HG03571 (cell line): Measurements from ENCODE around the gene GATB.

ENCODE experiments used
- ATAC-seq: cut with Tn5 transposase; IDR thresholded peaks from one replicate; pipeline ENCODE4 v1.9.1; 2021; ENCODE audit not compliant: unreplicated experiment

The GATB gene

GRCh38 chr4:151675411-151675971, 85.3 kb downstream of the GATB start:
- ATAC-seq = no peak

- ATAC-seq = no peak
Observed at GRCh38 chr4:151674804-151675391, 85.9 kb downstream of the GATB start.

GRCh38 chr4:151673908-151674520, 86.8 kb downstream of the GATB start:
- no peak for ATAC-seq

- no peak for ATAC-seq
Observed at GRCh38 chr4:151672996-151673395, 87.8 kb downstream of the GATB start.

- ATAC-seq = no peak
Observed at GRCh38 chr4:151671541-151672059, 89.2 kb downstream of the GATB start.

- ATAC-seq = no peak
Observed at GRCh38 chr4:151670843-151671242, 90.0 kb downstream of the GATB start.

GRCh38 chr4:151669990-151670389, 90.8 kb downstream of the GATB start:
- no peak for ATAC-seq

GRCh38 chr4:151668689-151669402, 92.0 kb downstream of the GATB start:
- ATAC-seq = no peak

GRCh38 chr4:151667666-151668065, 93.1 kb downstream of the GATB start:
- ATAC-seq = no peak

- ATAC-seq = no peak
Observed at GRCh38 chr4:151667048-151667447, 93.8 kb downstream of the GATB start.

- ATAC-seq = no peak
Observed at GRCh38 chr4:151666501-151666900, 94.3 kb downstream of the GATB start.

GRCh38 chr4:151665785-151666127, 95.1 kb downstream of the GATB start:
- no peak for ATAC-seq

GRCh38 chr4:151665022-151665784, 95.6 kb downstream of the GATB start:
- no peak for ATAC-seq

GRCh38 chr4:151664289-151664688, 96.5 kb downstream of the GATB start:
- ATAC-seq = no peak

- ATAC-seq = no peak
Observed at GRCh38 chr4:151663109-151663508, 97.7 kb downstream of the GATB start.

- no peak for ATAC-seq
Observed at GRCh38 chr4:151661873-151662272, 98.9 kb downstream of the GATB start.

GRCh38 chr4:151660676-151661075, 100.1 kb downstream of the GATB start:
- no peak for ATAC-seq

GRCh38 chr4:151659601-151660364, 101.0 kb downstream of the GATB start:
- ATAC-seq = no peak

GRCh38 chr4:151658959-151659600, 101.7 kb downstream of the GATB start:
- no peak for ATAC-seq

- no peak for ATAC-seq
Observed at GRCh38 chr4:151657896-151658295, 102.9 kb downstream of the GATB start.
